Tibial nerve (tissue), 4 donors: Measurements from ENCODE around the gene OR1J1.

Experiments
- CTCF ChIP-seq, 5 experiments: fragments of 200-600 bp in 3 of 5; fragments of 450-650 bp in 2 of 5; sonication (generic) in 3 of 5; IDR thresholded peaks; one replicate each; pipeline ENCODE4 v1.5.1; 2016 to 2019; ENCODE audit warnings: antibody characterized with exemption in 5 of 5, mild to moderate bottlenecking in 3 of 5, moderate library complexity in 2 of 5
- EP300 ChIP-seq, 2 donors: sonication (generic); formaldehyde crosslinking; IDR thresholded peaks; one replicate each; pipeline ENCODE4 v1.6.1; 2017; ENCODE audit warnings: antibody characterized with exemption in 2 of 2, mild to moderate bottlenecking in 1 of 2

- TF ChIP-seq EP300 (IDR thresholded peaks at IDR 0.05): no peak
- no peak for TF ChIP-seq CTCF (IDR thresholded peaks at IDR 0.05)
Observed at GRCh38 chr9:122446819-122447484, 30.8 kb downstream of the OR1J1 start.
